HG03354 (cell line): Measurements from ENCODE around the gene COL6A1.
"Not testable (repeated sequence)": the region's sequence is repeated elsewhere in the genome, so short reads cannot be mapped to it uniquely, and the experiment has no call there.

Experiments used
- ATAC-seq: cut with Tn5 transposase; IDR thresholded peaks from one replicate; pipeline ENCODE4 v1.9.1; 2021; ENCODE audit warnings: mild to moderate bottlenecking; ENCODE audit not compliant: unreplicated experiment, poor library complexity, severe bottlenecking

COL6A1 gene

DNA sequence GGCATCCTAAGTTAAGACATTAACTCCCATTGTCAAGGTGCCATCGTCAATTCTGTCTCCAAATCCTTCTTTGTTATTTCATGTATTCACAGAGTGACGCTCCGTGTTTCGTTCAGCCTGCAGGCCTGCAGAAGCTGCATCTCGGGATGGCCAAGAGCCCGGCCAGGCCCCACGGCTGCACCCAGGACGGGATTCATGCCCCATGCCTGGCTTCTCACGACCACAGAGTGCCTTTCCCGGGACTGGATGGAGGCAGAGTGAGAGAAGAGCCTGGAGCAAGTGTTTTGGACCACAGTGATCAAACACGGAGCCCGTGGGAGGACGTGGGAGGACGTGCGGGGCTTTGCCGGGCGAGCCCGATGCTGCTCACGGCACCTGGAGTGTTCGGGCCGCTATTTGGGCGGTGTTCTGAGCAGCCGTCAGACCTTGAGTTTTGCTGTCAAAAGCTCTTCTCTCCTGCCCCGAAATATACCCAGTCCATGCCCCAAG lies 56.8 kb downstream of the COL6A1 start:
- no peak for ATAC-seq

DNA sequence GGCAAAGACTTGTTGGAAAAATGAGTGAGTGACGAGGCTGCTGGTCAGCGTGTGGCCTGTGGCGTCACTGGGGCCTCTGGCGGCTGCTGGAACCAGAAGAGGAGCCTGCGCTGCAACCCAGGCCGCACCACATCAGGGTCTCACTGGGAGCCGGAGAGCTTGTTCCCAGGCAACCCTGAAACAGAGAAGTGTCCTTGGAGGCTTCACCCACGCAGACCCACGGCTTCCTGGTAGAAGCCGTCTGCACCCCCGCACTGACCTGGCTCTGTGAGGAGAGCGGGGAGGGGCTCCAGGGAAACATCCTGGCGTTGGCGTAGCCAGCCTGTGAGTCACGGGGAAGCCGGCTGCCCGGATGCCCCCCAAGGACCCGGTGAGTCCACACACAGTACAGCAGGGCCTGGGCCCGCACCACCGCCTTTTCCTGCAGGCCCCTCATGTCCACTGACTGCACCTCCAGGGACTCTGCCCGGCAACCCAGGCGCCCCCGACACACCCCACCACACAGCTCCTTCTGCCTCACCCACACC lies 57.4 kb downstream of the COL6A1 start:
- ATAC-seq = no peak

- ATAC-seq = no peak
Observed at GRCh38 chr21:46039891-46040660, 58.5 kb downstream of the COL6A1 start.

- no peak for ATAC-seq
Observed at GRCh38 chr21:46040707-46041106, 59.1 kb downstream of the COL6A1 start.

- no peak for ATAC-seq
Observed at GRCh38 chr21:46041183-46041582, 59.6 kb downstream of the COL6A1 start.

- no peak for ATAC-seq
Observed at GRCh38 chr21:46045154-46045553, 63.6 kb downstream of the COL6A1 start.

DNA sequence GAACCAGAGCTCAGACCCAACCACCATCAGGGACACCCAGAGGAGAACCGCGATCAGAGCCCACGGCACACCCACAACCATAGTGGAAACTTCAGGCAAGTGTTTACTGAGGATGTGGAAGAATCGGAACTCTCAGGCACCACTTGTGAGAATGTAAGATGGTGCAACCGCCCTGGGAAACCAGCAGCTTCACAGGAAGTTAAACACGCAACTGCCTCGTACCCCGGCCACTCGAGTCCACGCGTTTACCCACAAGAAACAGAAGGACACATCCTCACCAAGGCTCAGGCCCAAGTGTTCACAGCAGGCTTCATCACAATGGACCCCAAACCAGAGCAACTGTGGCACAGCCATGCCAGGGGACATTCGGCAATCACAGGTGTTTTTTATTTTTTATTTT lies 64.9 kb downstream of the COL6A1 start:
- no peak for ATAC-seq

DNA sequence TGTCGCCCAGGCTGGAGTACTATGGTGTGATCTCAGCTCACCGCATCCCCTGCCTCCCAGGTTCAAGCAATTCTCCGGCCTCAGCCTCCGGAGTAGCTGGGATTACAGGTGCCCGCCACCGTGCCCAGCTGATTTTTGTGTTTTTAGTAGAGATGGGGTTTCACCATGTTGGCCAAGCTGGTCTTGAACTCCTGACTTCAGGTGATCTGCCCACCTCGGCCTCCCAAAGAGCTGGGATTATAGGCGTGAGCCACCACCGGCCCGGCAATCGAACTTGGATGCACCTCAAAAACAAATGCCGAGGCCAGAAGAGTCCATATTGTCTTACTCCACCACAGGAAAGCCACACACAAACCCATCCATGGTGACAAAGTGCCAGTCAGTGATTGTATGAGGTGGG lies 65.3 kb downstream of the COL6A1 start:
- not testable (repeated sequence) for ATAC-seq

DNA sequence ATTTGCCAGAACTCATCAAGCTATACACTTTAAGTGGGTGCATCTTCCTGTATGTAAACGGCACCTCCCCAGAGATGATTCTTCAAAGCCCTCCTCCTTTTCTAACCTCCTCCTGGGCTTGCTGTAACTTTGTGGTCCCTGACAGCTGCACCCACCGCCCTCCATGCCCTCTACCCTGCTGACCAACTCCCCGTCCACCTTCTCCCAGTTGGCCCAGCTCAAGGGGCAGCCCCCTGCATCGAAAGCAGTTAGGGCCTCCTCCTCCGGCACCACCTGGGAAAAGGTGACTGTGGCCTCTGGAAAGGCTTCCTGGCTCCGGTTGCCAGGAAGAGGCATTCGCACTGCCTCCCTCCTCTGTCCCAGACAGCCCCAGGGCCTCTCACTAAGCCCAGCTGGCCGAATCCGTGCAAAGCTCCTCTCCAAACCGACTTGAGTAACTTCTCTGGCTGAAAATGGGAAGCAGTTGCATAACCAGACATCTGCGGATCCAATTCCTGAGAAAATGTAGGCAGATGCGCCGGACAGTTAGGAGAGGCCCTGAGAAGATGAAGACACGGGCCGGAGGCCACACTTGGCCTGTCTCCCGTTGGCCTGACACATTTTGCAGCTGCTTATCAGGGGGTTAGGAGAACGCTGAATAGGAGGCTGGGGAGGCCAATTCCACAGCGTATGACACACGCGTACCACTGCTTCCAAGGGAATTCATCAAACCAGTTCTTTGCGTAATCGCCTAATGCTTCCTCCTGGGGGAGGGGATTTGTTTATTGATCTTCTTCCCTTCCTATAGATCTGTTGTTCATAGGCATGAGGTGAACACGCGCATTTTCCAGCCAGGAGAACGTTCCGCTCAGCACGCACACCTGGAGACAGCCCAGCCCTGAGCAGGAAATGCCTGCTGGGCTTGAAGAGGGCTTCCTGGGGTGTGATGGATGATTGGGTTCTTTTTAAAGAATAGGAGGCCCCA lies 67.6 kb downstream of the COL6A1 start:
- ATAC-seq = no peak

DNA sequence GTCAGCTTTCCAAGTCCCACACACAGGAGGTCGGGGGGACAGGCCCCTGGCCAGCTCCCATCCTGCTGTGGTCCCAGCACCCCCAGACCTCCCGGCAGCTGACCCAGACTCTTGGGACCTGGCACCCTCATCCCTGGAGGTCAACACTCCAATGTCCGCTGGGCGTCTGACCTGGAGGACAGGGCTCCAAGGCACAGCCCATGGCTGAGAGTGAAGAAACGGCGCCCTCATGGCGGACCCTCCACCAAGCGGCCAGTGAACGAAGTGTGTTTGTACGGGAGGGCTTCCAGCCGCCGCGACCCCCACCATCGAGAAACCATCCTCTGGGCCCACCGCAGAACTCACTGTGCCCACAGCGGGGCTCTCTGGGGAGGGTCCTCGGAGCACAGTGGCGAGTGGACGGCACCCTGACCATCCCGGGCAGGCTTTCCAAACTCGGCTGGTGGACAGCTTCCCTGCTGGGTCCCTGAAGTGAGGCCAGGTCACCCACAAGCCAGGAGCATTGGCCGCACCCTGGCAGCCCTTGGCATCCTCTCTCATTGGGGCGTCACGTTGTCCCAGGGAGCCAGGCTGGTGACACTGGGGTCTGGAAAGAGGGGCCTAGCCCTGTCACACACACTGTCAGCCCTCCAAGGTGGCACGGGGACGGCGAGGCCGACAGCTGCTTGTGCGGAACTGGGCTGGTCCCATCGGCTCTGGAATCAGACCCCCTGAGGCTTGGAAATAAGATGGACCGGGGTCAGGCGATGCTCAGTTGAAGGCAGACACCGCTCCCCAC lies 68.5 kb downstream of the COL6A1 start:
- no peak for ATAC-seq

DNA sequence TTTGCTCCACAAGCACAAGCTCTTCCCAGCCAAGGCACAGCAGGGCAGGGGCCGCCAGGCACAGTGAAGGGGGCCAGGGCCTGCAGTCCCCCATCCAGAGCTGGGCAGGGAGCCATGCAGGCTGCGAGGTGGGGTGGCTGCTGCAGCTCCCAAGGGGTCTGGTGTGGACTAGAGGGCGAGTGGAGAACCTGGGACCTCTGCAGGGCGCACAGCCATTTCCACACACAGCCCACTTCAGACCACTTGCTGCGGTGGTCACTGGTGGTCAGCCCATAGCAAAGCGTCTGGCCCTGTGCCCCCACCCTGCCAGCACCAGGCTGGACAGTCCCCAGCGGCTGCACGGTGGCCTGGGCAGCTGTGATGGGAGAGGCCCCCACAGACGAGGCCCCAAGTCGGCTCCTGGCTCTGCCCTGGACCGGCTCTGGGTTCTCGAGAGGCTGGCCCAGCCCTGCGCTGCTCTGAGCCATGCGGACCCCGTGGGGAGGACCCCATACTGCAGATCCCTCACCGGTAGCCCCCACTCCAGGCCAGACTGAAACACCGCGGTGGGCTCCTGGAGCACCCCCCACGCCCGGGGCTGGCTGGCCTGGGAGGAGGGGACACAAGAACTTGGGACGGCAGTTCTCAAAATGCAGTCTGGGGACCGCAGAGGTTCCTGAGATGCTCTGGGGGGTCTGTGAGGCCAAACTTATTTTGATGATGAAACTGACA lies 69.3 kb downstream of the COL6A1 start:
- no peak for ATAC-seq

DNA sequence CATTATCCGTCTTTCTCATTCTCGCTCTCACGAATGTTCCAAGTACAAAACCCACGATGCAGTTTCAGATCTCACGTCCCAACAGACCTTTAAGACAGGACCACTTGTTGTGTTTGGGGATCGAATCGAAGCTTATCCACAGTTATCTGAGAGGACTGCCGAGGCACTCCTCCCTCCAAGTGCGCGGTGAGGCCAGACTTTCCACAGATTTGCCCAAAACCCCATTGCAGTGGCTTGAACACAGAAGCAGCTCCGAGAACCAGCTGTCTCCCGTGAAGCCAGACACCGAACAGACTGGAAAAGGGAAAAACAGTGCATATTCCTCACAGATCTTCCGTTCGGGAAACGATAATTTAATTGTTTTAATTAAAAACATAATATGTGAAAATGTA lies 69.8 kb downstream of the COL6A1 start:
- ATAC-seq = no peak

- ATAC-seq = no peak
Observed at GRCh38 chr21:46051821-46052675, 70.5 kb downstream of the COL6A1 start.

DNA sequence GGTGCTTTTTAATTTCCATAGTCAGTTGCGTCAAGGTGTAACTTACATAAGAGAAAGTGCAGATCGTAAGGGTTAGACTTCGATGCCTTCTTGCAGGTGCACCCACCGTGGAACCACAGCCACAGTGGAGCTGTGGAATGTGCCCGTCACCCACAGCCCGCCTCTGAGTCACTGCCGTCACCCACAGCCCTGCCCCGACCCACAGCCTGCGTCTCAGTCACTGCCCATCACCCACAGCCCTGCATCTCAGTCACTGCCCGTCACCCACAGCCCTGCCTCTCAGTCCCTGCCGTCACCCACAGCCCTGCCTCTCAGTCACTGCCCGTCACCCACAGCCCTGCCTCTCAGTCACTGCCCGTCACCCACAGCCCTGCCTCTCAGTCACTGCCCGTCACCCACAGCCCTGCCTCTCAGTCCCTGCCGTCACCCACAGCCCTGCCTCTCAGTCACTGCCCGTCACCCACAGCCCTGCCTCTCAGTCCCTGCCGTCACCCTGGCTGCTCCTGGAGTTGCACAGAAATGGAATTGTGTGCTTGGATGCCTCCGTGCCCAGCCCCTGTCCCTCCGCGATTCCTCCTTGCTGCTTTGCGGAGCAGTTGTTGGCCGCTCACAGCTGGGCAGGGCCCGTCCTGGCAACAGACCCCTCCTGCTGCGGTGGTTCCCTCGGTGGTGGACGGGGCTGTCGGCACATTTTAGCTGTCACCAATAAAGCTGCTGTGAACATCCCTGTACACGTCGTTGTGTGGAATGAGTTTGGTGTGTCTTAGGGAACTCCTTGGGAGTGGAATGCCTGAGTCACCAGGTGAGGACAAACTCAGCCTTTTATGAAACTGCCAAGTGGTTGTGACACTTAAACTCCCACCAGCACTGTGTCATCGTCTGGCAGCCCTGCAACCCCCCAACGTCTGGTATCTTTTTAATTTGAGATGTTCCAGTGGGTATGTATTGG lies 71.4 kb downstream of the COL6A1 start:
- ATAC-seq = no peak

GRCh38 chr21:46054031-46054430 lies 72.5 kb downstream of the COL6A1 start:
- ATAC-seq = no peak

DNA sequence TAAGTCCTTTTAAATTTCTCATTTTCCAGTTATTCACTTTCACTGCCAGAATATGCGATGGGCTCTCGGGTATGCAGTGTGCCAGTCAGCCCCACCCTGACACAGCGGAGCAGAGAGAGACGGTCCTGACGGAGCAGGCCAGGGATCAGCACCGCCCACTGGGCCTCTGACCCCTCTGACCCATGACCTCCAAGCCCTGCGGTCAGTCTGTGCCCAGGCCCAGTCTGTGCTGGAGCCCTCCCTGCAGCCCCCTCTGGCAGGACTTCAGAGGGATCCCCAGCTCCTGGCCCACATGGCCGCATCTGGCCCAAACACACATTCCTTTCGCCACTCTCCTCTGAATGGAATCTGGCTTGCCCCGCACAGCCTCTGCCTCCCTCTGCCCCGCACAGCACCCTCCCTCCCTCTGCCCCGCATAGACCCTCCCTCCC lies 72.9 kb downstream of the COL6A1 start:
- no peak for ATAC-seq
